NT2/D1 (cell line): ENCODE results near the gene XPR1.

Experiments
- SUZ12 ChIP-seq: IDR thresholded peaks from 2 replicates; pipeline ENCODE4 v1.6.1; 2011; ENCODE audit not compliant: insufficient read length, insufficient read depth; ENCODE audit errors: extremely low read depth
- YY1 ChIP-seq: IDR thresholded peaks from 2 replicates; pipeline ENCODE4 v1.6.1; 2011; ENCODE audit not compliant: insufficient read length, insufficient read depth
- ZNF274 ChIP-seq: IDR thresholded peaks from 2 replicates; pipeline ENCODE4 v1.6.1; 2011; ENCODE audit warnings: mild to moderate bottlenecking, low read depth, low read length

DNA sequence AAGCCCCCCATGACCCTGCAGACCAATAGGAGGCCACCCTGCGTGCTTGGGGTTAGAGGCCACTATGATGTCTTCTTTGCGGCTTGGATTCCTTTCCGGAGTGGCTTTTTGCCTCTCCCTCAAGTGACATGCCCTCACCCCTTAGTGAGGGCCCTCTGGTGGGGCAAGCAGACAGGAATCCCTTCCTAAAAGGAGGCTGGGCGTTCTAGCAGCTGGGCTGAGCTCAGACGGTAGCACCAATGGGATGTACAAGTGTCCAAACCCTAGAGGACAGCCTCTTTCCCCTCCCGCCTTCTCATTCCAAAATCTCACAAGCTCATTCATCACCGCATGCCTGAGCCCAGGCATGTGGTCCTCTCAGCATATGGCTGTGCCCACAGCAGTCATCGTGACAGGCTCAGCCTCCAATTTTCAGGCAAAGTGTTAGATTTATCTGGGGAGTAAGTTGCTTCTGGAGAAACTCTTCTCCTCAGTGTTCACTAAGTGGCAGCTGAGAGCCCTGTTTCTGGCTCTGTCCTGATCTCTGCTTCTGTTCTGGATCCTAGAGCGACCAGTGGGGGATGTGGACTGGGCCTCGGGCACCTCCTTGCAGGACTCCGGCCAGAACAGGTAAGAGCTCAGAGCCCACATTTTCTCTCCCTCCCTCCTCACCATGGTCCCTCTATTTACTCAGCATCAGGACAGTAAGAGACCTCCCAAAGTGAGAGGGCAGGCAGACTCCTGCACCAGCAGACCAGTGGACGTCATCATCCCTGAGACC, 285.7 kb downstream of the XPR1 start:
- TF ChIP-seq SUZ12: no peak
- TF ChIP-seq YY1: no peak
- TF ChIP-seq ZNF274: no peak
